Endothelial cell of umbilical vein (primary cell): ENCODE measurements around the gene PNPLA6. TPM values are rescaled to one million over a fixed set of nuclear protein-coding genes. Genes with fewer than 3 reads are reported as not detected.

ENCODE experiments used
- BruUV-seq: library from RNA; stranded (reverse); fragments of 400-500 nt; replicated peaks from 2 replicates; lab custom pipeline; 2021; lab: Mats Ljungman, UMichigan
- CTCF ChIA-PET: fragments of 300-600, 350-600 bp; sonication (Branson Sonifier 250); formaldehyde crosslinking; loops from one replicate; lab custom pipeline; 2021; ENCODE audit warnings: antibody characterized with exemption, inconsistent platforms; lab: Charles Lee
- POLR2A ChIA-PET: fragments of 300-600, 350-600 bp; sonication (Branson Sonifier 250); formaldehyde crosslinking; loops from one replicate; lab custom pipeline; 2021; ENCODE audit warnings: antibody characterized with exemption, inconsistent platforms; lab: Charles Lee
- DNase-seq: peaks from one replicate; pipeline ENCODE4 v3.0.0-alpha.2; 2011; ENCODE audit warnings: low read depth, low spot score
- FAIRE-seq: peaks from 2 replicates; lab custom pipeline; 2011; peaks lifted over from hg19 to GRCh38; lab: Jason Lieb, UNC
- H2AFZ ChIP-seq: 2 replicates; pipeline ENCODE4 v1.6.0; 2012; ENCODE audit warnings: low read depth, low read length, control low read depth, inconsistent platforms
- H3K27ac ChIP-seq: 2 replicates; pipeline ENCODE4 v1.5.1; 2011; ENCODE audit warnings: low read depth, mild to moderate bottlenecking, control low read depth, low read length, moderate library complexity; ENCODE audit not compliant: insufficient read depth
- H3K27me3 ChIP-seq, 2 experiments: 2 replicates each; pipeline versions ENCODE4 v1.6.0 to v1.6.1; 2011; ENCODE audit warnings: low read length in 2 of 2, mixed read lengths in 1 of 2; ENCODE audit not compliant: control insufficient read depth in 2 of 2, insufficient read depth in 2 of 2
- H3K36me3 ChIP-seq, 2 experiments: 2 replicates in 1 of 2; 3 replicates in 1 of 2; pipeline ENCODE4 v1.5.1; 2011; ENCODE audit warnings: low read length in 2 of 2, mild to moderate bottlenecking in 1 of 2, moderate library complexity in 1 of 2; ENCODE audit not compliant: control insufficient read depth in 2 of 2, insufficient read depth in 2 of 2; ENCODE audit errors: extremely low read depth in 1 of 2
- H3K4me1 ChIP-seq: 3 replicates; pipeline ENCODE4 v1.5.1; 2011; ENCODE audit warnings: mild to moderate bottlenecking, low read length; ENCODE audit not compliant: control insufficient read depth, insufficient read depth; ENCODE audit errors: extremely low read depth
- H3K4me2 ChIP-seq: 2 replicates; pipeline ENCODE4 v1.6.1; 2011; ENCODE audit warnings: low read length, control low read depth, mixed read lengths; ENCODE audit not compliant: insufficient read depth
- H3K4me3 ChIP-seq, 3 experiments: fragments of 200-600 bp in 1 of 3; sonication (generic), shearing (Covaris generic) in 1 of 3; replicated peaks in 1 of 3; 2 replicates each; pipeline ENCODE4 v1.5.1; 2011 to 2016; ENCODE audit warnings: control low read depth in 3 of 3, low read length in 3 of 3, mild to moderate bottlenecking in 2 of 3, inconsistent platforms in 1 of 3, low read depth in 1 of 3, moderate library complexity in 1 of 3; ENCODE audit not compliant: insufficient read depth in 1 of 3
- H3K79me2 ChIP-seq: 2 replicates; pipeline ENCODE4 v1.6.0; 2012; ENCODE audit warnings: low read length, inconsistent platforms; ENCODE audit not compliant: control insufficient read depth, insufficient read depth
- H3K9ac ChIP-seq: replicated peaks from 2 replicates; pipeline ENCODE3; 2011; ENCODE audit warnings: low read length, control low read depth; ENCODE audit not compliant: insufficient read depth; ENCODE audit errors: extremely low read depth
- H3K9me1 ChIP-seq: replicated peaks from 3 replicates; pipeline ENCODE4 v1.6.0; 2011; ENCODE audit warnings: mild to moderate bottlenecking, low read length; ENCODE audit not compliant: control insufficient read depth, insufficient read depth; ENCODE audit errors: extremely low read depth
- H3K9me3 ChIP-seq: replicated peaks from 2 replicates; pipeline ENCODE4 v1.5.1; 2012; ENCODE audit warnings: low read length, inconsistent platforms; ENCODE audit not compliant: control insufficient read depth, insufficient read depth
- H4K20me1 ChIP-seq: replicated peaks from 2 replicates; pipeline ENCODE3; 2011; ENCODE audit warnings: mild to moderate bottlenecking, low read length; ENCODE audit not compliant: control insufficient read depth, insufficient read depth; ENCODE audit errors: extremely low read depth
- CTCF ChIP-seq, 2 donors: IDR thresholded peaks; 1 replicate in 1 of 2; 2 replicates in 1 of 2; pipeline ENCODE4 v1.5.1; 2011; ENCODE audit warnings: low read length in 2 of 2, mild to moderate bottlenecking in 2 of 2, moderate library complexity in 2 of 2, control low read depth in 1 of 2, inconsistent platforms in 1 of 2, low read depth in 1 of 2; ENCODE audit not compliant: insufficient read depth in 1 of 2; ENCODE audit errors: extremely low read depth in 1 of 2
- EZH2 ChIP-seq: IDR thresholded peaks from 2 replicates; pipeline ENCODE4 v1.6.1; 2012; ENCODE audit warnings: borderline replicate concordance, low read depth, mild to moderate bottlenecking, moderate library complexity, low read length, inconsistent platforms; ENCODE audit not compliant: severe bottlenecking
- FOS ChIP-seq: IDR thresholded peaks from 2 replicates; pipeline ENCODE4 v1.6.1; 2011; ENCODE audit warnings: mild to moderate bottlenecking, low read length, moderate library complexity, borderline replicate concordance; ENCODE audit not compliant: insufficient read depth
- GATA2 ChIP-seq: IDR thresholded peaks from 2 replicates; pipeline ENCODE4 v1.7.0; 2011; ENCODE audit warnings: low read depth, mild to moderate bottlenecking, moderate library complexity, mixed read lengths, low read length; ENCODE audit not compliant: insufficient read length, insufficient read depth
- JUN ChIP-seq: IDR thresholded peaks from 2 replicates; pipeline ENCODE4 v1.6.1; 2011; ENCODE audit warnings: borderline replicate concordance, low read depth; ENCODE audit not compliant: insufficient read length, insufficient read depth
- MAX ChIP-seq: IDR thresholded peaks from 2 replicates; pipeline ENCODE4 v1.6.1; 2011; ENCODE audit not compliant: insufficient read depth, insufficient read length
- MYC ChIP-seq: IDR thresholded peaks from one replicate; pipeline ENCODE4 v1.6.1; 2011; ENCODE audit warnings: mild to moderate bottlenecking, low read depth, low read length
- POLR2A ChIP-seq: IDR thresholded peaks from 2 replicates; pipeline ENCODE4 v1.6.1; 2012; ENCODE audit warnings: low read depth, mild to moderate bottlenecking, control low read depth, low read length
- POLR2AphosphoS5 ChIP-seq: IDR thresholded peaks from 2 replicates; pipeline ENCODE4 v1.6.1; 2012; ENCODE audit warnings: low read depth, mild to moderate bottlenecking, control low read depth, low read length, moderate library complexity; ENCODE audit not compliant: insufficient read depth
- dilution Hi-C: fragments of 300-500 bp; cut with MboI; formaldehyde crosslinking; loops from one replicate; pipeline ENCODE4 v1.15.0; 2019; ENCODE audit warnings: low sequenced_read_pairs; ENCODE audit not compliant: extremely low pct_ligation_motif_present
- intact Hi-C: fragments of 100-400 bp; cut with micrococcal nuclease; formaldehyde crosslinking; loops from one replicate; pipeline ENCODE4 v1.10.0; 2022
- polyA plus RNA-seq, 4 experiments: library from polyadenylated mRNA; depleted of rRNA in 3 of 4; stranded (reverse) in 3 of 4; unstranded in 1 of 4; fragments of >200 nt; gene quantifications; 2 replicates each; pipeline versions ENCODE4 v1.2.1 to v1.2.3, GENCODE V29; 2011 to 2012; ENCODE audit warnings: missing spikeins in 1 of 4
- total RNA-seq: library from RNA; stranded (reverse); gene quantifications from 2 replicates; pipeline ENCODE4 v1.2.3, GENCODE V29; 2021

The PNPLA6 gene
- total and polyA plus RNA-seq, 2 donors (not counting 3 experiments of a cell fraction or from before 2014, with no cell fraction given), result 106 to 164 TPM

- H3K9me3 ChIP-seq, result no peaks in the 10 kb centered on the region
- H4K20me1 ChIP-seq, result no peaks in the 10 kb centered on the region
- CTCF ChIA-PET, result interaction anchor here (4.7 to 6.9 kb wide), 2 partner anchors 116 to 235 kb away, joined by 137 to 201 read pairs; partner anchors contain the start of gene TRAPPC5
- peaks cover 0 to 10% of the 10 kb centered on the region in 2 experiments for H3K36me3 ChIP-seq
- no peaks in the 10 kb centered on the region for H3K9me1 ChIP-seq
- no peaks in the 10 kb centered on the region for H3K4me1 ChIP-seq
- no peak for TF ChIP-seq POLR2A
- TF ChIP-seq JUN, result no peak
- no peak for TF ChIP-seq FOS
- TF ChIP-seq MYC, result no peak
- TF ChIP-seq GATA2, result no peak
- no peak for TF ChIP-seq MAX
- no peak for TF ChIP-seq POLR2AphosphoS5
- no peak for TF ChIP-seq EZH2
- TF ChIP-seq CTCF (IDR thresholded peaks at IDR 0.05; ENCODE audit: extremely low read depth in 1 of 2, insufficient read depth in 1 of 2, low read depth in 1 of 2, low read length in 2 of 2), result no peak
- dilution Hi-C loops, result no loop called here
- POLR2A ChIA-PET, result no interaction called here
- DNase-seq (no peak), FAIRE-seq (no peak)
- intact Hi-C loops, result loop anchor here (5.0 to 10.0 kb wide), 2 partner anchors 267 to 461 kb away; partner anchors contain the start of gene EVI5L
- H3K4me3 ChIP-seq, result no peak overlapping the region
- H3K79me2 ChIP-seq, result no peaks in the 10 kb centered on the region
- H3K4me2 ChIP-seq, result no peak overlapping the region
- H3K9ac ChIP-seq, result no peak overlapping the region
- no peak overlapping the region for H2AFZ ChIP-seq
- H3K27ac ChIP-seq, result no peak overlapping the region
- H3K27me3 ChIP-seq, result no peaks in the 10 kb centered on the region
- BruUV-seq, result no TSS peak
Measured at GRCh38 chr19:7565332-7565731, 29.8 kb downstream of the PNPLA6 start.
